Heart left ventricle (tissue), 16 donors: ENCODE results near the gene SLC2A8. TPM values are rescaled to one million over a fixed set of nuclear protein-coding genes. Genes with fewer than 3 reads are reported as not detected.

Source experiments
- ATAC-seq, 4 donors: fragments of 200-7000 bp; cut with Tn5 transposase; one replicate each; pipeline ENCODE4 v1.9.1; 2020 to 2022; ENCODE audit warnings: moderate library complexity in 4 of 4, mild to moderate bottlenecking in 3 of 4, moderate number of reproducible peaks in 1 of 4
- DNase-seq, 5 donors: peaks; one replicate each; pipeline ENCODE4 v3.0.0-alpha.2; 2020
- H3K27ac ChIP-seq, 12 donors: fragments of 200-600 bp; sonication (generic) in 4 of 12; one replicate each; pipeline versions ENCODE4 v1.5.0 to v1.8.0; 2016 to 2022; ENCODE audit warnings: mild to moderate bottlenecking in 2 of 12
- H3K27me3 ChIP-seq, 9 donors: fragments of 200-600 bp; sonication (generic) in 2 of 9; one replicate each; pipeline versions ENCODE4 v1.5.1 to v1.8.0; 2016 to 2022; ENCODE audit warnings: mild to moderate bottlenecking in 3 of 9
- H3K36me3 ChIP-seq, 9 donors: fragments of 200-600 bp; sonication (generic) in 2 of 9; one replicate each; pipeline versions ENCODE4 v1.5.0 to v1.8.0; 2018 to 2022; ENCODE audit warnings: mild to moderate bottlenecking in 2 of 9
- H3K4me1 ChIP-seq, 12 donors: fragments of 200-600 bp; sonication (generic) in 4 of 12; one replicate each; pipeline versions ENCODE4 v1.5.0 to v1.8.0; 2016 to 2022; ENCODE audit warnings: mild to moderate bottlenecking in 3 of 12
- H3K4me3 ChIP-seq, 12 donors: fragments of 200-600 bp; sonication (generic) in 4 of 12; one replicate each; pipeline versions ENCODE4 v1.5.0 to v1.8.0; 2017 to 2022; ENCODE audit warnings: mild to moderate bottlenecking in 9 of 12, moderate library complexity in 4 of 12
- H3K9me3 ChIP-seq, 12 donors: fragments of 200-600 bp; sonication (generic) in 4 of 12; one replicate each; pipeline versions ENCODE4 v1.5.0 to v1.8.0; 2016 to 2022; ENCODE audit warnings: mild to moderate bottlenecking in 1 of 12
- POLR2A ChIP-seq, 2 donors: fragments of 450-650 bp; IDR thresholded peaks; one replicate each; pipeline ENCODE4 v1.6.1; 2017; ENCODE audit warnings: antibody characterized with exemption in 2 of 2, mild to moderate bottlenecking in 2 of 2, moderate library complexity in 2 of 2
- WGBS, 4 donors: extraction: QIAGEN DNeasy Blood & Tissue Kit in 2 of 4; methylation state at CpG; one replicate each; pipeline versions ENCODE4 v1.1.5 to v1.1.7; 2013 to 2018; 5-methylcytosine and 5-hydroxymethylcytosine counted together
- intact Hi-C, 10 donors: fragments of 100-400 bp; cut with DNase I; formaldehyde crosslinking; loops; one replicate each; pipeline versions ENCODE4 v1.11.1 to v1.14.2; 2022
- polyA plus RNA-seq, 2 donors: library from polyadenylated mRNA; stranded (reverse); fragments of 200-250 nt; gene quantifications; one replicate each; pipeline ENCODE4 v1.2.3, GENCODE V29; 2013
- total RNA-seq, 9 donors: library from RNA; depleted of rRNA in 2 of 9; stranded (reverse); fragments of >200 nt in 2 of 9; fragmentation: NEBNext Ultra II Directional in 3 of 9; extraction: Animal tissue kit (Norgen Biotek cat#: 25700) in 3 of 9; gene quantifications; one replicate each; pipeline versions ENCODE4 v1.1.0 to v1.2.4, GENCODE V29; 2016 to 2023
- TF ChIP-seq, protein P1 (sequence below), 12 donors: fragments of 200-600 bp; sonication (generic) in 4 of 12; IDR thresholded peaks; one replicate each; pipeline versions ENCODE4 v1.5.0 to v1.8.0; 2018 to 2022; ENCODE audit warnings: antibody characterized with exemption in 12 of 12, mild to moderate bottlenecking in 5 of 12
- donor health status: ischemic (EF 13 %, LVEDD 7.1; RV severe dilation, severe dysfunction).
- donor health status: healthy with polysubstance abuse.
- donor health status: DM: no; HTN: yes; CAD: no.
- donor health status: DM: no; HTN: no; CAD: no.
- donor health status: ischemic (EF 25% LVEDD 6.9; RV normal size, moderate dysfunction).
- donor health status: ischemic (EF 25% LVEDD 5.7; RV mildly dilated, moderate dysfunction).
- donor health status: healthy.
- donor health status: DM: yes; HTN: yes; CAD: no.
- donor health status: ischemic (EF 35%, LVEDD 5.7; RV mildly dilated, moderate dysfunction).
- donor health status: nonischemic (EF 11% LVEDD 7.7; RV severe dilation, severe dysfunction).
- donor health status: DM: yes; HTN: yes; CAD: no.
- donor health status: PGD.
- donor health status: ischemic (EF 29% LVEDD 5.4; RV normal size, mild dysfunction).
- donor health status: nonischemic (EF 23%, LVEDD 6.1; RV moderate dilation, normal function).

SLC2A8 gene
- total and polyA plus RNA-seq, 11 donors, result 12.1 to 25.0 (median 15.6) TPM

DNA sequence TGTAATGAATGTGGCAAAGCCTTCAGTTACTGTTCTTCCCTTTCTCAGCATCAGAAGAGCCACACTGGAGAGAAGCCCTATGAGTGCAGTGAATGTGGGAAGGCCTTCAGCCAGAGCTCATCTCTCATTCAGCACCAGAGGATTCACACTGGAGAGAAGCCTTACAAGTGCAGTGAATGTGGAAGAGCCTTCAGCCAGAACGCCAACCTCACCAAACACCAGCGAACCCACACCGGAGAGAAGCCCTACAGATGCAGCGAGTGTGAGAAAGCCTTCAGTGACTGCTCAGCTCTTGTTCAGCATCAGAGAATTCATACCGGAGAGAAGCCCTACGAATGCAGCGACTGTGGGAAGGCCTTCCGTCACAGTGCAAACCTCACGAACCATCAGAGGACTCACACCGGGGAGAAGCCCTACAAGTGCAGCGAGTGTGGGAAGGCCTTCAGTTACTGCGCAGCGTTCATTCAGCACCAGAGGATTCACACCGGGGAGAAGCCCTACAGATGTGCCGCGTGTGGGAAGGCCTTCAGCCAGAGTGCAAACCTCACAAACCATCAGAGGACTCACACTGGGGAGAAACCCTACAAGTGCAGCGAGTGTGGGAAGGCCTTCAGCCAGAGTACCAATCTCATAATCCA lies 47.4 kb downstream of the SLC2A8 start:
- DNase-seq (no peak), ATAC-seq (no peak)
- 87 to 99% (median 92%) methylated on average over 17 of the region's 17 CpGs for WGBS, 4 donors
- Histone ChIP-seq H3K27me3 (no peaks in the 10 kb centered on the region), H3K4me1 (peaks cover 0 to 12% (median 7%) of the 10 kb centered on the region in 12 donors), H3K27ac (peak overlapping the region in 1 of 12 donors; percentile 40), H3K36me3 (peaks cover 0 to 99% (median 98%) of the 10 kb centered on the region in 9 donors), H3K4me3 (no peak overlapping the region), H3K9me3 (peaks cover 0 to 8% (median 0%) of the 10 kb centered on the region in 12 donors)
- intact Hi-C loops, result no loop called here
- no peak for TF ChIP-seq POLR2A (IDR thresholded peaks at IDR 0.05)
- TF ChIP-seq, protein P1, sequence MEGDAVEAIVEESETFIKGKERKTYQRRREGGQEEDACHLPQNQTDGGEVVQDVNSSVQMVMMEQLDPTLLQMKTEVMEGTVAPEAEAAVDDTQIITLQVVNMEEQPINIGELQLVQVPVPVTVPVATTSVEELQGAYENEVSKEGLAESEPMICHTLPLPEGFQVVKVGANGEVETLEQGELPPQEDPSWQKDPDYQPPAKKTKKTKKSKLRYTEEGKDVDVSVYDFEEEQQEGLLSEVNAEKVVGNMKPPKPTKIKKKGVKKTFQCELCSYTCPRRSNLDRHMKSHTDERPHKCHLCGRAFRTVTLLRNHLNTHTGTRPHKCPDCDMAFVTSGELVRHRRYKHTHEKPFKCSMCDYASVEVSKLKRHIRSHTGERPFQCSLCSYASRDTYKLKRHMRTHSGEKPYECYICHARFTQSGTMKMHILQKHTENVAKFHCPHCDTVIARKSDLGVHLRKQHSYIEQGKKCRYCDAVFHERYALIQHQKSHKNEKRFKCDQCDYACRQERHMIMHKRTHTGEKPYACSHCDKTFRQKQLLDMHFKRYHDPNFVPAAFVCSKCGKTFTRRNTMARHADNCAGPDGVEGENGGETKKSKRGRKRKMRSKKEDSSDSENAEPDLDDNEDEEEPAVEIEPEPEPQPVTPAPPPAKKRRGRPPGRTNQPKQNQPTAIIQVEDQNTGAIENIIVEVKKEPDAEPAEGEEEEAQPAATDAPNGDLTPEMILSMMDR (IDR thresholded peaks at IDR 0.05), result no peak

DNA sequence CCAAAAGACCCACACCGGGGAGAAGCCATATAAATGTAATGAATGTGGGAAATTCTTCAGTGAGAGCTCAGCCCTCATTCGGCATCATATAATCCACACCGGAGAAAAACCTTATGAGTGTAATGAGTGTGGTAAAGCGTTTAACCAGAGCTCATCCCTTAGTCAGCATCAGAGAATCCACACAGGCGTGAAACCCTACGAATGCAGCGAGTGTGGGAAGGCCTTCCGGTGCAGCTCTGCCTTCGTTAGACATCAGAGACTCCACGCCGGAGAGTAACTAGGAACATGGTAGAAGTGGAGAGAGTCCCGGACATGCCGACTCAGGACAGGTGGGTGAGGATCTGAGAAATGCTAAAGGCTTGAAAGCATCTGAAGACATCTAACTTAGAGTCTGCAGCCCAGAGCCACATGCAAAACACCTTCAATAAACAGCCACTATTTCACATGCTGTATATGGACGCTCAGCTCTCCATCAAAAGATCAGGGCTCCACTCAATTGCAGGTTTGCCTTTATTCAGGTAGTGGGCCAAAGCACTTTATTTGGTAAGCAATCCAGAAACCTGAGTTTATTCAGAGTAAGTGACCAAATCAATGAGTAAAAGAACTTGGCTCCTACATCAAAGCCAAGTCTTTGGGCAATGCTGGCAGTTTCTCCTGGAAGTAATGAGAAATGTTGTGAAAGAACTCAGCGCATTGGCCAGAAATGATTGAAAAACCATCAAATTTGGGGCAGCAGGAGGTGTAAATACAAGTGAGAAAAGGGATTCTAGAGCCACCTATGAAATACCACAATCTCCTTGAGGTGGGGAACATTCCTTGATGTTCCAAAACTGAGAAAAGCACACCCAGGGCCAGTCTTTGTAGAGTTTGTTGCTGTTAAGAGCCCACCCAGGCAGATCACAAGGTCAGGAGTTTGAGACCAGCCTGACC lies 48.2 kb downstream of the SLC2A8 start:
- no peak for ATAC-seq
- no peaks in the 10 kb centered on the region for H3K27me3 ChIP-seq
- H3K4me1 ChIP-seq, result peaks cover 0 to 20% (median 15%) of the 10 kb centered on the region in 12 donors
- peaks cover 0 to 8% (median 0%) of the 10 kb centered on the region in 12 donors for H3K9me3 ChIP-seq
- intact Hi-C loops, result no loop called here
- DNase-seq, result no peak
- no peak overlapping the region for H3K27ac ChIP-seq
- 95 to 96% (median 96%) methylated on average over 12 to 15 of the region's 15 CpGs for WGBS, 4 donors
- TF ChIP-seq POLR2A (IDR thresholded peaks at IDR 0.05), result no peak
- TF ChIP-seq, protein P1 (IDR thresholded peaks at IDR 0.05), result no peak
- no peak overlapping the region for H3K4me3 ChIP-seq
- peaks cover 0 to 98% (median 92%) of the 10 kb centered on the region in 9 donors for H3K36me3 ChIP-seq

GRCh38 chr9:127445851-127446712 lies 49.1 kb downstream of the SLC2A8 start:
- ATAC-seq (no peak), DNase-seq (no peak)
- Histone ChIP-seq H3K4me3 (no peak overlapping the region), H3K27ac (no peak overlapping the region), H3K9me3 (peaks cover 0 to 8% (median 0%) of the 10 kb centered on the region in 12 donors), H3K27me3 (no peaks in the 10 kb centered on the region), H3K4me1 (peaks cover 0 to 24% (median 19%) of the 10 kb centered on the region in 12 donors), H3K36me3 (peaks cover 0 to 89% (median 83%) of the 10 kb centered on the region in 9 donors)
- intact Hi-C loops, result no loop called here
- TF ChIP-seq, protein P1 (IDR thresholded peaks at IDR 0.05), result no peak
- TF ChIP-seq POLR2A (IDR thresholded peaks at IDR 0.05), result no peak
- 85 to 89% (median 87%) methylated on average over 4 of the region's 4 CpGs for WGBS, 4 donors
